DMS53 (cell line): ENCODE results near the gene DTL.
"Not testable (repeated sequence)": the region's sequence is repeated elsewhere in the genome, so short reads cannot be mapped to it uniquely, and the experiment has no call there.

Source experiments
- DNase-seq: peaks from one replicate; lab custom pipeline; 2025; lab: John Stamatoyannopoulos, UW

The DTL gene, protein sequence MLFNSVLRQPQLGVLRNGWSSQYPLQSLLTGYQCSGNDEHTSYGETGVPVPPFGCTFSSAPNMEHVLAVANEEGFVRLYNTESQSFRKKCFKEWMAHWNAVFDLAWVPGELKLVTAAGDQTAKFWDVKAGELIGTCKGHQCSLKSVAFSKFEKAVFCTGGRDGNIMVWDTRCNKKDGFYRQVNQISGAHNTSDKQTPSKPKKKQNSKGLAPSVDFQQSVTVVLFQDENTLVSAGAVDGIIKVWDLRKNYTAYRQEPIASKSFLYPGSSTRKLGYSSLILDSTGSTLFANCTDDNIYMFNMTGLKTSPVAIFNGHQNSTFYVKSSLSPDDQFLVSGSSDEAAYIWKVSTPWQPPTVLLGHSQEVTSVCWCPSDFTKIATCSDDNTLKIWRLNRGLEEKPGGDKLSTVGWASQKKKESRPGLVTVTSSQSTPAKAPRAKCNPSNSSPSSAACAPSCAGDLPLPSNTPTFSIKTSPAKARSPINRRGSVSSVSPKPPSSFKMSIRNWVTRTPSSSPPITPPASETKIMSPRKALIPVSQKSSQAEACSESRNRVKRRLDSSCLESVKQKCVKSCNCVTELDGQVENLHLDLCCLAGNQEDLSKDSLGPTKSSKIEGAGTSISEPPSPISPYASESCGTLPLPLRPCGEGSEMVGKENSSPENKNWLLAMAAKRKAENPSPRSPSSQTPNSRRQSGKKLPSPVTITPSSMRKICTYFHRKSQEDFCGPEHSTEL

GRCh38 chr1:212035123-212035834, at the start of gene DTL, which contains the start of gene INTS7:
TSS of gene DTL (plus strand) at chr1:212035748. CDS start at chr1:212035891, 143 bp downstream.
TSS of gene INTS7 (minus strand) at chr1:212035557. CDS start at chr1:212035437, 120 bp downstream.
- peak; percentile 100 for DNase-seq

GRCh38 chr1:211986628-211987254, 48.8 kb upstream of the DTL start:
- no peak for DNase-seq

DNA sequence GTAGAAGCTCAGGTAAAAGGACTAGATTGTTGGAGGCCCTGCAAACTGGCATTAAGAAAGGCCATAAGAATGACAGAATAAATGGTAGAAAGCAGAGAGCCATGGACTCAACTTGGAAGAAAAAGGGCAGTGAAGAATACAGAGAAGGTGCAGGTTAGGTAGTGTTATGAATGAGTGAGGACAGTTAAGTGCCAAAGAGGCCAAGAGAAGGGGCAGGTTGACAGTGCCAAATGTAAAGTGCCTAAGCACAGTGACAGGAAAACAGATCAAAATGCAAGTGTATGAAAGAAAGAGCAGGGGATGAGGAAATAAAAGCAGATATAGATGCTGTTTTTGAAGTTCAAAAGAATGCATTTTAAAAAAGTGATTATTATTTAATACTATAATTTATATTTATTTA, 43.9 kb upstream of the DTL start:
- no peak for DNase-seq

- DNase-seq, result not testable (repeated sequence)
Observed at GRCh38 chr1:211997426-211997825, 38.1 kb upstream of the DTL start.

DNA sequence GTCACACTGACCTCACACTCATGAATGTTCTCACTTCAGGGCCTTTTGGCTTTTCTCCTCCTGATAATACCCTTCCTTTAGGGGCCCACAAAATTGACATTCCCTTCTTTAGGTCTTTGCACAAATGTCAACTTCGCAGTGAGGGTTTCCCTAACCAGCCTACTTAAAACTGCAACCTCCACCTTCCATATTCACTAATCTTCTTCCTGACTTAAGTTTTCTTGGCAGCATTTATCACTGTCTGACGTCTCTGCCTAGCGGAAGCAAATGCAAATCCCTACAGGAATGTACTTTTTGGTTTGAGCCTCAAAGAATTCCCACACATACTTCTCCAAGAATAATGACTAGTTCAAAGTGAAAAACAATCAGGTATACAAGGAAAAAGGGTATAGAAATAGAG, 33.0 kb upstream of the DTL start:
- DNase-seq, result no peak

GRCh38 chr1:212004895-212005608, 30.5 kb upstream of the DTL start:
- DNase-seq, result no peak

DNA sequence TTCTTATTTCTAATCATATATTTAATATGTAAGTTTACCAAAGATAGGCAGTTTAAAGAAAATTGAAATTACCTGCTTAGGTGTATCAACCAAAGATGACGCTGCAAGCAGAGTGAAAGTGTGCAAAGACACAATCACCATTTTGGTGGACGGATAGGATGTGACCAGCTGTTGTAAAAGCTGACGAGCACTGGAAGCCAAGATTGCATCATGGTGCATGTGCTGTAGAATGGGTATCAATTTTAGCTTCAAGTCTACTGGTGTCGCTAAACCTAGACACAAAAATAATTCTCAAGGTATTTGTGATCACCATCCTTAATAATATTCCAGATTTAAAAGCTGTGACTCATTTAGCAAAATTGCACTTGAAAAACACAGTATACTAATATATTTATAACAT, 28.4 kb upstream of the DTL start:
- no peak for DNase-seq

DNA sequence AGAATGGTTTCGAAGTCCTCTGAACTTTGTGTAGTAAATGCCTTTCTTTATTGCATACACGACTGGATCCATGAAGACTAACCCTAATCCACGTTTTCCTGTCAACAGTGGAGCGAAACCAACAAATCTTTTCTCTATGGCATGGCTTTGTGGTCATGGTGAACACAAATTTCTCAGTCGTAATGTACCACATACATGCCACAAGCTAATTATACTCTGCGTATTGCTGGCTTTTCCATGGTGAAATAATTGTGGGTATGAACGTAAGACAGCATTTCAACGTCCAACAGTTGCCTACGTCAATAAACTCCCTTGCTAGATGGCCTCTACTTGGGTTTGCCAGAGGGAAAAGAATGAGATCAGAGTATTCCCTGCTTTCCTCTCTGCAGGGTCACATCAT, 27.7 kb upstream of the DTL start:
- no peak for DNase-seq

- no peak for DNase-seq
Observed at GRCh38 chr1:212009561-212009960, 26.0 kb upstream of the DTL start.

GRCh38 chr1:212010004-212010403, 25.5 kb upstream of the DTL start:
- DNase-seq, result no peak

DNA sequence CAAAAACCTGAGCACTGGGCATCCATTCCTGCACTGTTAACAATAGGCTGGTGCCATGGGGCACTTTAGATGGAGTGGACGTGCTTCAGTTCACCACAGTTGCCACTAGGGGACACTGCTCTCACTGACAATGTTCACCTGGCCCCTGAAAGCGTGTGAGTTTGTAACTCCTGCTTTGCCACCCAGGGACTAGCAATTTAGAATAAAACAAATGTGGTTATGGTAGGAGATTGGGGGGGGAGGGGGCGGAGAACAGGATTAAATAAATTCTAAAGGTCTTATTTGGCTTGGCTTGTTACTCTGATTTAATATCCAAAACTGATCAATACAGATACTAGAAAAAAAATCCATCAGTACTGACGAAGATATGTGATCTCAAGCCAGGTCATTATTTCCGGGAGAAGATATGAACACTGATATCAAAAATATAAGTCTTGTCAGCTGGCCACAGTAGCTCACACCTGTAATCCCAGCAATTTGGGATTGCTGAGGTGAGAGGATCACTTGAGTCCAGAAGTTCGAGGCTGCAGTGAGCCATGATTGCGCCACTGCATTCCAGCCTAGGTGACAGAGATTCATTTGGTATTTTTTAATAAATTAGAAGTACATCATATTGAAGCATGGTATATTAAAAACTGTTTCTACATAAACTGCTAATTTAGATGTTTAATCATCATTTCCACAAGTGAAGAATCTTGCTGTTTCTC, 23.4 kb upstream of the DTL start:
- peak; percentile 87 for DNase-seq

GRCh38 chr1:212013672-212014071, 21.9 kb upstream of the DTL start:
- peak; percentile 28 for DNase-seq

DNA sequence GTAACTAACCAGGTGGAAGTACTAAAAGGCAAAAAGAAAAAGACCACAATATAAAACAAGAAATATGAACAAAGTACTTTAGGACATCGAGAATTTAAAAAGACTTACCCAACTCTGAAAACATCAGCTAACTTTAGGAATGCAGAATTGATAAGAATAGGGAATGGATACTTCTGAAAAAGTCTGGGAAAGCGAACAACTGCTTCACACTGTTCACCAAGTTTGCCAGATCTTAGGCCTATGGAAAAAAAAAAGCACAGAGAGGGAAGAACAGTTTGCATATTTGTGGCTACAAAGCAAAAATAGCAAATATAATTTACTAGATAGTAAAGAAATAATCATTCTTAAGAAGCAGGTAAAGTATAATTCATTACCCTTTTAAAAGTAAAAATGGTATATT, 14.6 kb upstream of the DTL start:
- no peak for DNase-seq

GRCh38 chr1:212021563-212021962, 14.0 kb upstream of the DTL start:
- DNase-seq, result no peak

- not testable (repeated sequence) for DNase-seq
Observed at GRCh38 chr1:212022908-212023307, 12.6 kb upstream of the DTL start.

DNA sequence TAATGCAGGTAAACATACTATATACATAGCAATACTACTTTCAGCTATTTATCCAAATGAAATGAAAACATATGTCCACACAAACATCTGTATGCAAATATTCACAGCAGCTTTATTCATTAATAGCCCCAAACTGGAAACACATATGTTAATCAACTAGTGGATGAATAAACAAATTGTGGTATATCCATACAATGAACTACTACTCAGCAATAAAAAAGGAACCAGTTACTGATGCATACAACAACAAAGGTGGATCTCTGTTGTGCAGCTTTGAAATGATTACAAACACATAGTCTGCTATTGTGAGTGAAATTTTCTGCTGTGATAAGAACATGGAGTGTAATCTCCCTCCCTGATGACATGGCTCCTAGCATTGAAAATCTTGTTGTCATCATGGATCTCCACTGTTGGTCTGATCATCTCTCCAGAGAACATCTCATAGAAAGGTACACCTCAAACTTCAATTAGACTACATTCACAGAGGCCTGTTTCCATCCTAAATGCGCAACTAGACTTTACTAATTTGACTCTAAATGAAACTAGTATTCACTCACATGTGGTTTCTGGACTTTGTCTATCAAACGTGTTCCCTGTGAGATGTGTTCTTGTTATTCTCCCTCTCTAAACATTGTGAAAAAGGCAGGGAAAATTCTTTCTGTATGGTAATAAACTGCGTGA, 10.9 kb upstream of the DTL start:
- DNase-seq, result no peak

DNA sequence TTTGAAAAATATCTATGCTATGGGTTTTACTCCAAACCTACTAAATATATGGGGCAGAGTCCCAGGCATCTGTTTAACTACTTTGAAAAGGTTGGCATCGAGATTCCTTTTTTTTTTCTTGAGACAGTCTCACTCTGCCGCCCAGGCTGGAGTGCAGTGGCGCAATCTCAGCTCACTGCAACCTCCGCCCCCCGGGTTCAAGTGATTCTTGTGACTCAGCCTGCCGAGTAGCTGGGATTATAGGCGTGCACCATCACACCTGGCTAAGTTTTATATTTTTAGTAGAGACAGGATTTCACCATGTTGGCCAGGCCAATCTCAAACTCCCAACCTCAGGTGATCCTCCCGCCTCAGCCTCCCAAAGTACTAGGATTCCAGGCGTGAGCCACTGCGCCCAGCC, 7.8 kb upstream of the DTL start:
- DNase-seq, result not testable (repeated sequence)

GRCh38 chr1:212030936-212031528, 4.5 kb upstream of the DTL start:
- DNase-seq, result peak; percentile 81

DNA sequence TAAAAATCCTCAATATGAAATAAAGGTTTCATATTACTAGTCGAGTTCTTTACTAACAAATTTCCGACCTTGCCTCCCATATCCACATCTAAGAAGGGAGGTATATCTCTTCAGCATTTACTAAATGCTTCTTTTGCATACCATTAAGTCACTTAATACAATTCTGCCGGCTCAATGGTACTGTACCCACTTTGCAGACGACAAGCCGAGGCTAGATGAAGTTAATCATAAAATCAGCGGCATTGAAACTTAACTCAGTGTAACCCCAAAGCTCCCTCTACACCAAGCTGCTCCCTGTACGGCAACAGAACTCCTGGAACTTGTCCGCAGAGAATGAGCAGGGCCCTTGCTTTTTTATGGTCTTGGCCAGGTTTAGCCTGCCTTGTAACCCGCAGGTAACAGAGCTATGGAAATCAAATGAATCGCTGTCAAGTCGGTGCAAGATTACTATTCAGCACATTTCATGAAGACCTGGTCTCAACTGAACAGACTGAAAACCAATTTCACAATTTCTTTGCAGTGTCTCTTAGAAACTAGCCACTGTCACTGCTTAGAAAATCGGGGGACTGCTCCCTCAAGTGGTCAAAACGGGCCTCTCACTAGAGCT, 929 bp upstream of the DTL start:
- no peak for DNase-seq
